Activated CD4-positive, CD25-positive, alpha-beta regulatory T cell treated with anti-CD3 and anti-CD28 coated beads, Interleukin-2, amount 50 U/mL, for 16 hours (primary cell): ENCODE data around the gene GASK1B.

Experiments
- DNase-seq: peaks from one replicate; pipeline ENCODE4 v3.0.0-alpha.2; 2020; ENCODE audit warnings: low read depth, low spot score

Gene GASK1B

GRCh38 chr4:158172261-158173258 lies at the start of gene GASK1B:
TSS of gene GASK1B (minus strand) at chr4:158173025. CDS start at chr4:158171375, 1,650 bp downstream.
- no peak for DNase-seq

GRCh38 chr4:158219623-158220022 lies 46.8 kb upstream of the GASK1B start:
- no peak for DNase-seq

GRCh38 chr4:158217763-158218162 lies 44.9 kb upstream of the GASK1B start:
- DNase-seq: no peak

GRCh38 chr4:158214856-158215255 lies 42.0 kb upstream of the GASK1B start:
- no peak for DNase-seq

- DNase-seq: no peak
Measured at GRCh38 chr4:158213466-158213865, 40.6 kb upstream of the GASK1B start.

- no peak for DNase-seq
Measured at GRCh38 chr4:158211222-158211621, 38.4 kb upstream of the GASK1B start.

- no peak for DNase-seq
Measured at GRCh38 chr4:158209825-158210807, 37.3 kb upstream of the GASK1B start, which contains the start of gene TMEM144. TSS of gene TMEM144 (plus strand) at chr4:158210486. CDS start at chr4:158212668, 2,182 bp downstream.

- DNase-seq: no peak
Measured at GRCh38 chr4:158208963-158209640, 36.3 kb upstream of the GASK1B start.

- DNase-seq: no peak
Measured at GRCh38 chr4:158203929-158204328, 31.1 kb upstream of the GASK1B start.

GRCh38 chr4:158203436-158203835 lies 30.6 kb upstream of the GASK1B start:
- no peak for DNase-seq

GRCh38 chr4:158202481-158202880 lies 29.7 kb upstream of the GASK1B start:
- DNase-seq: no peak

GRCh38 chr4:158201876-158202275 lies 29.1 kb upstream of the GASK1B start:
- DNase-seq: no peak

GRCh38 chr4:158201322-158201721 lies 28.5 kb upstream of the GASK1B start:
- DNase-seq: no peak

GRCh38 chr4:158200214-158200613 lies 27.4 kb upstream of the GASK1B start:
- DNase-seq: no peak

GRCh38 chr4:158197194-158197776 lies 24.5 kb upstream of the GASK1B start:
- no peak for DNase-seq

GRCh38 chr4:158195297-158195696 lies 22.5 kb upstream of the GASK1B start:
- no peak for DNase-seq

- no peak for DNase-seq
Measured at GRCh38 chr4:158193171-158193749, 20.4 kb upstream of the GASK1B start.

- no peak for DNase-seq
Measured at GRCh38 chr4:158192439-158193158, 19.8 kb upstream of the GASK1B start.

GRCh38 chr4:158190718-158191117 lies 17.9 kb upstream of the GASK1B start:
- DNase-seq: no peak

- DNase-seq: no peak
Measured at GRCh38 chr4:158189422-158189821, 16.6 kb upstream of the GASK1B start.
